Astrocyte (in vitro differentiated cells and primary cell): ENCODE measurements around the gene SC5D.

Source experiments
- EZH2 ChIP-seq: IDR thresholded peaks from 2 replicates; pipeline ENCODE4 v1.6.1; 2012; ENCODE audit warnings: mild to moderate bottlenecking, low read length, inconsistent platforms; ENCODE audit not compliant: insufficient read depth
- TF ChIP-seq, protein P1 (sequence below): IDR thresholded peaks from 2 replicates; pipeline ENCODE4 v1.5.1; 2011; ENCODE audit warnings: low read depth, mild to moderate bottlenecking, inconsistent platforms, low read length, moderate library complexity; ENCODE audit not compliant: insufficient read depth

DNA sequence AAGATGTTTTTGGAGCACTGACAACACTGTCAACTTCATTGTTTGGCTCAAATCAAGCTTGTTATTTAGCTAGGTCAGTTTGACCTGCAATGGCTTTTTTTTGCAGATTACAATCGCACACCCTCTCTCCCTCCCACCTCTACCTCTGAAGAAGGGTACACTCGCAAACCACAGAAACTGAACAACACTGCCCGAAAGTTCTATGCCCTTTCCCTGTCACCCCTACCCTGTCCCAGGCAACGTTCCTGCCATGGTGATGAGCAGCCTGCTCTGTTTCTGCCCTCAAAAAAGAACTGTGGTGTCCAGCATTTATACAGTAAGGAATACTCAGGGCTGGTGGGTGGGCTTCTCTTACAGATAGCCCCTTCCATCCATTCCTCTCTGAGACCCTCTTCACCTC lies 33.7 kb downstream of the SC5D start:
- TF ChIP-seq, protein P1, sequence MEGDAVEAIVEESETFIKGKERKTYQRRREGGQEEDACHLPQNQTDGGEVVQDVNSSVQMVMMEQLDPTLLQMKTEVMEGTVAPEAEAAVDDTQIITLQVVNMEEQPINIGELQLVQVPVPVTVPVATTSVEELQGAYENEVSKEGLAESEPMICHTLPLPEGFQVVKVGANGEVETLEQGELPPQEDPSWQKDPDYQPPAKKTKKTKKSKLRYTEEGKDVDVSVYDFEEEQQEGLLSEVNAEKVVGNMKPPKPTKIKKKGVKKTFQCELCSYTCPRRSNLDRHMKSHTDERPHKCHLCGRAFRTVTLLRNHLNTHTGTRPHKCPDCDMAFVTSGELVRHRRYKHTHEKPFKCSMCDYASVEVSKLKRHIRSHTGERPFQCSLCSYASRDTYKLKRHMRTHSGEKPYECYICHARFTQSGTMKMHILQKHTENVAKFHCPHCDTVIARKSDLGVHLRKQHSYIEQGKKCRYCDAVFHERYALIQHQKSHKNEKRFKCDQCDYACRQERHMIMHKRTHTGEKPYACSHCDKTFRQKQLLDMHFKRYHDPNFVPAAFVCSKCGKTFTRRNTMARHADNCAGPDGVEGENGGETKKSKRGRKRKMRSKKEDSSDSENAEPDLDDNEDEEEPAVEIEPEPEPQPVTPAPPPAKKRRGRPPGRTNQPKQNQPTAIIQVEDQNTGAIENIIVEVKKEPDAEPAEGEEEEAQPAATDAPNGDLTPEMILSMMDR: no peak
- TF ChIP-seq EZH2: no peak
